Activated CD8-positive, alpha-beta memory T cell treated with anti-CD3 and anti-CD28 coated beads, Interleukin-2, amount 10 ng/mL, durations not matched to agents 7 days and 5 days (primary cell): ENCODE measurements around the gene RNU6-1. TPM values are rescaled to one million over a fixed set of nuclear protein-coding genes. Genes with fewer than 3 reads are reported as not detected.

Experiments used
- ATAC-seq: fragments of 150-1000 bp; cut with Tn5 transposase; one replicate; pipeline ENCODE4 v1.10.0; 2021; ENCODE audit warnings: moderate library complexity
- CTCF ChIA-PET: fragments of 350-600 bp; sonication (Branson Sonifier 250); formaldehyde crosslinking; loops from one replicate; lab custom pipeline; 2021; ENCODE audit warnings: antibody characterized with exemption; lab: Charles Lee
- DNase-seq: peaks from one replicate; pipeline ENCODE4 v3.0.0-alpha.2; 2020
- H3K27ac Mint-ChIP-seq: one replicate; pipeline ENCODE4 v1.8.0; 2021; ENCODE audit warnings: mild to moderate bottlenecking, mixed read lengths
- H3K27me3 Mint-ChIP-seq: one replicate; pipeline ENCODE4 v1.8.0; 2021; ENCODE audit warnings: mixed read lengths
- H3K36me3 Mint-ChIP-seq: one replicate; pipeline ENCODE4 v1.8.0; 2021; ENCODE audit warnings: mild to moderate bottlenecking, mixed read lengths
- H3K4me1 Mint-ChIP-seq: one replicate; pipeline ENCODE4 v1.8.0; 2021; ENCODE audit warnings: mixed read lengths
- H3K4me3 Mint-ChIP-seq: one replicate; pipeline ENCODE4 v1.8.0; 2021; ENCODE audit warnings: mild to moderate bottlenecking, moderate library complexity, mixed read lengths
- H3K9me3 Mint-ChIP-seq: one replicate; pipeline ENCODE4 v1.8.0; 2022; ENCODE audit warnings: low read depth, mixed read lengths
- total RNA-seq, 2 experiments: library from RNA; stranded (reverse); gene quantifications; one replicate each; pipeline ENCODE4 v1.2.3, GENCODE V29; 2021

RNU6-1 gene
- total RNA-seq, 2 experiments from 2014 or later: not detected

DNA sequence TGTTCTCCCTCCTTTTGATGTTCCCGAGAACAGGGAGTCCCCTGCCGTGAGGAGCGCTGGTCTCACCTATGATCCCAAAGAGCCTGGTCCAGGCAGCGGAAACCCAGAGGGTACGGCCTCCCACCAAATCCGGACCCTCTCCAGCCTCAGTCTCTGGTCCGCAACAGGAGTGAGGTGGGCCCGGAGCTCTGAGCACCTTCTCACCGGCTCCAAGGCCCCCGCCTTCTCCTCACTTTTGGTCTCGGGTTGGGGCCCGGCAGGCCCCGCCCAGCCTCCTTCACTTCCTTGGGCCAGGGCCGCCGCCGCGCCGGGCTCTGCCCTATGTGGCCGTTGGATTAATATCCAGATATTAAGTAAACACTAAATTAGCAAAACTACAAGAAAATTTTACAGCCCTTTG is 20.2 kb downstream of the RNU6-1 start:
- H3K4me1 Mint-ChIP-seq: peaks cover 17% of the 10 kb centered on the region
- peaks cover 75% of the 10 kb centered on the region for H3K27me3 Mint-ChIP-seq
- H3K9me3 Mint-ChIP-seq: no peaks in the 10 kb centered on the region
- peaks cover 4% of the 10 kb centered on the region for H3K36me3 Mint-ChIP-seq
- CTCF ChIA-PET: no interaction called here
- no peak overlapping the region for H3K4me3 Mint-ChIP-seq
- no peak overlapping the region for H3K27ac Mint-ChIP-seq
- DNase-seq (no peak), ATAC-seq (no peak)

DNA sequence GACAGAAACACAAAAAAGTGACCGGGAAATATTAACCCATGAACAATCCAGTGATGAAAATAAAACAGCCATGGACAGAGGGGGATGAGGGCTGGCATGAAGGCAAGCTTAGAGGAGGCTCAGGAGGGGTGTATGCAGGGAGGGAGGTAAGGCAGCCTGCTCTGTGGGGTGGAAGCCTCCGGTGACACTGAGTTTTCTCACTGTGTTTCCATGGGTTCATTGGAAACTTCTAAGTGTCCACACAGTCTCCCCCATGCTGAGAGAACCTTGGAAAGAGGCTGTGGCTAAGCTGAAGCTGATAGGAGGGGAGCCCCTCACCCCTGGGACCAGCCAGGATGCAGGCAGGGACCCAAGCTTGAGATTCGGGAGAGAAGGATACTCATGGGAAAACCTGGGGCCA is 21.4 kb downstream of the RNU6-1 start:
- no peak for DNase-seq
- ATAC-seq: no peak
- H3K9me3 Mint-ChIP-seq: no peaks in the 10 kb centered on the region
- peaks cover 63% of the 10 kb centered on the region for H3K27me3 Mint-ChIP-seq
- H3K4me3 Mint-ChIP-seq: no peak overlapping the region
- peaks cover 9% of the 10 kb centered on the region for H3K4me1 Mint-ChIP-seq
- CTCF ChIA-PET: no interaction called here
- no peak overlapping the region for H3K27ac Mint-ChIP-seq
- peaks cover under 1% of the 10 kb centered on the region for H3K36me3 Mint-ChIP-seq

DNA sequence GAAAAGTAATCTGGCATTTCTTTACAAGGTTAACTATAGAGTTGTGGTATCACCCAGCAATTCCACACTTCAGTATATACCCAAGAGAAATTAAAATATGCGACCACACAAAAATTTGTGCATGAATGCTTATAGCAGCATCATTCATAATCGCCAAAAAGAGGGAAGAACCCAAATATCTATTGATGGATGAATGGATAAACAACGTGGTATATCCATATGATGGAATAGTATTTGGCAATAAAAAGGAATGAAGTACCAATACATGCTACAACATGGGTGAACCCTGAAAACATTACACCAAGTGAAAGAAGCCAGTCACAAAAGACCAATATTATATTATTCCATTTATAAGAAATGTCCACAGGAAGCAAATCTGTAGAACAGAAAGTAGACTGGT is 23.2 kb downstream of the RNU6-1 start:
- no peaks in the 10 kb centered on the region for H3K9me3 Mint-ChIP-seq
- H3K4me1 Mint-ChIP-seq: peaks cover 9% of the 10 kb centered on the region
- no peak overlapping the region for H3K4me3 Mint-ChIP-seq
- H3K27ac Mint-ChIP-seq: no peak overlapping the region
- CTCF ChIA-PET: no interaction called here
- peaks cover 49% of the 10 kb centered on the region for H3K27me3 Mint-ChIP-seq
- no peak for ATAC-seq
- no peak for DNase-seq
- no peaks in the 10 kb centered on the region for H3K36me3 Mint-ChIP-seq

DNA sequence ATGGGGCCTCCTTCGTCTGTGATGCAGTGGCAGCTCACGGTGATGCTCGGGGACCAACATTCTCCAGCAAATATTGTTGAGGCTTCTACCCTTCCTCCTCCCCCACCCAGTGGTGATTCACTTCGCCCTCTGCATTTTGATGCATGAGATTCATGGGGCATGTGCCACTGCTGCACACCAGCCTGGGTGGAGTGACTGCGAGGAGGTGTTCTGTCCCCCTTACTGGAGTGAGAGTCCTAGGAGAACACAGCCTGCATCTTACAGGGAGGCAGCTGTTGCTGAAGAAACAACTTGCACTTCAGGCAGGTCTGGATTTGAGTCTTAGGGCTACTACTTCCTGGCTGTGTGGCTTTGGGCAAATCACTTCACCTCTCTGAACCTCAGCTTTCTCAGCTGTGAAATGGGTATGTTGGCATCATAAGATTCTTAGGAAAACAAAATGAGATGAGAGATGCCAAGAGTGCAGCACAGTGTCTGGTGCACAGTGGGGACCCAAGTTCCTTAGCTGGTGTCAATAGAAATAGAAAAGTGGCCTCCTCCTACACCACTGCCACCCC is 24.7 kb downstream of the RNU6-1 start:
- Mint-ChIP-seq H3K4me3 (no peak overlapping the region), H3K9me3 (no peaks in the 10 kb centered on the region), H3K36me3 (no peaks in the 10 kb centered on the region), H3K27me3 (peaks cover 34% of the 10 kb centered on the region), H3K27ac (no peak overlapping the region), H3K4me1 (peaks cover 5% of the 10 kb centered on the region)
- DNase-seq: no peak
- CTCF ChIA-PET: no interaction called here
- no peak for ATAC-seq

DNA sequence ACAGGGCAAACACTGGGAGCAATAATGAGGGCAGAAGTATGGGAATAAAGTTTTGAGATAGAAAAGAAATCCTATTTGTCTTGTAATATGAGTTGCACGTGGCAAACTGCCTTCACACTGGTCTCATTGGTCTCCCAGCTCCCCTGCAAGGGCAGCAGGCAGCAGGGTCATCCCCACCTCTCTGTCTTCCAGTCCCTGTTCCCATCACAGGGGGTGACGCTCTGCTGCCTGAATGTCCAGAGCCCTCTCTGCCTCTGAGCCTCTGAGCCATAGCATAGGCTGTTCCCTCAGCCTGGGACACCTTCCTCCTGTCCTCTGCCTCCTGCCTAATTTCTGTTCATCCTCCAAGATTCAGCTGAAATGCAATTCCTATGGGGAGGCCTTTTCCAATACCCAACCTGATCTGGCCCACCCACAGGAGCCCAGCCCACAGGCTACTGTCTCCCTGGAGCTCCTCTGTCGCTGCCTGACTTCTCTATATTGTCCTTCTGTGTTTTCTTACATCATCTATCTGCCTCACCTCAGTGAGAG is 26.7 kb downstream of the RNU6-1 start:
- CTCF ChIA-PET: no interaction called here
- no peak for DNase-seq
- Mint-ChIP-seq H3K4me1 (peaks cover 5% of the 10 kb centered on the region), H3K27me3 (peaks cover 18% of the 10 kb centered on the region), H3K9me3 (no peaks in the 10 kb centered on the region), H3K4me3 (no peak overlapping the region), H3K27ac (no peak overlapping the region), H3K36me3 (no peaks in the 10 kb centered on the region)
- no peak for ATAC-seq

DNA sequence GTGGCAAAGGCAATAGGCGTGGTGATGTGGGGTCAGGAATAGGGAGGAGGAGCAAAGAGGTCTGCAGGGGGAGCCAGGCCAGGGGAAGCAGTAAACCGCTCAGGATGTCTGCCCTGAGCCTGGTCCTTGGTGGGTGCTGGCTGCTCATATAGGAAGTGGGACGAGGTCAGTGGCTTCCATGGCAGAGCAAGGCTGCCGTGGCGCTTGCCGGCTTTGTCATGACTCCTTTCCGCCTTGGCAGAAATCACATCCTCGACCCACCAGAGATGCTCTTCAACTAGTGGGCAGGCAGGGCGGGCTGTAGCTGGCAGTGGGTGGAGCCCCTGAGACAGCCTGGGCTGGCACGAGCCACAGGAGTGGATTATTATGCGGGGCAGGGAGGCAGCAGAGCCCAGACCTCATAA is 27.6 kb downstream of the RNU6-1 start:
- DNase-seq (no peak), ATAC-seq (no peak)
- Mint-ChIP-seq H3K27ac (no peak overlapping the region), H3K36me3 (no peaks in the 10 kb centered on the region), H3K27me3 (peaks cover 9% of the 10 kb centered on the region), H3K4me1 (peaks cover 5% of the 10 kb centered on the region), H3K9me3 (no peaks in the 10 kb centered on the region), H3K4me3 (no peak overlapping the region)
- CTCF ChIA-PET: no interaction called here

DNA sequence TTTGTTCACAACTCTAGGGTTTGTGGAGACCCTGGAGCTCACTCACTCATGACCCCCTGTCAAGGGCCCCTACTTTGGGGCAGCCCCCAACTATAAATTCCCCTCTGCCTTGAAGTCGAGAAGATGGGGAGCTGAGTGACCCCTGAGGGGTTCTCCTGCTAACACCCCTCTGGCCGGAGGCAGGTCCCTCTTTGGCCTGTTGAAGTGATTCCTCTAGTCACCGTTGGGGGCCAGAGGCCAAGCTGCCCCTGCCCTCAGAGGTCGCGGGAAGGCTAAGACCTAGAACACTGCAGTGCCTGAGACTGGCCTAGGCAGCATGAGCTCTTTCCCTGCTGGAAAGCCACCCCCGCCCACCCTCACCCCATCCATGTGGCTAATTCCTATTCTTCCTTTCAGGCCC is 30.0 kb downstream of the RNU6-1 start:
- H3K27me3 Mint-ChIP-seq: no peaks in the 10 kb centered on the region
- peaks cover 5% of the 10 kb centered on the region for H3K4me1 Mint-ChIP-seq
- DNase-seq (no peak), ATAC-seq (no peak)
- H3K4me3 Mint-ChIP-seq: no peak overlapping the region
- no peak overlapping the region for H3K27ac Mint-ChIP-seq
- CTCF ChIA-PET: no interaction called here
- H3K9me3 Mint-ChIP-seq: no peaks in the 10 kb centered on the region
- H3K36me3 Mint-ChIP-seq: no peaks in the 10 kb centered on the region

DNA sequence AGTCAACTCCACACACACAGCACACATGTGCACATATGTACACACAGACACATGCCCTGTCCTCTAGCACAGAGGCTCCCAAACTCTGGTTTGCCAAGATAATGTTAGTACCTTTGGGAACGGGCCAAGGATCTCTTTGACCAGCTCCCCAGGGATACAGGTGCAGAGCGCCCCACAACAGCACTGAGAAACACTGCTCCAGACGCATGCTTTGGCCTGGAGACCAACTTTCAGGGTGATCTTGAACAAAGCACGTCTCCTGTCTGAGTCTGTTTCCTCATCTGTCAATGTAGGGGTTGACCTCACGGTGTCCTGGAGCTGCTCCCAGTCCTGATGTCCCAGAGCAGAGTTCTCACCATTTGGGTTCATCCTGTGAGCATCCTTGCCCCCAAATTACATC is 30.4 kb downstream of the RNU6-1 start:
- no peak overlapping the region for H3K4me3 Mint-ChIP-seq
- H3K4me1 Mint-ChIP-seq: peaks cover 5% of the 10 kb centered on the region
- DNase-seq (no peak), ATAC-seq (no peak)
- H3K36me3 Mint-ChIP-seq: no peaks in the 10 kb centered on the region
- H3K9me3 Mint-ChIP-seq: no peaks in the 10 kb centered on the region
- H3K27me3 Mint-ChIP-seq: no peaks in the 10 kb centered on the region
- no peak overlapping the region for H3K27ac Mint-ChIP-seq
- CTCF ChIA-PET: no interaction called here

DNA sequence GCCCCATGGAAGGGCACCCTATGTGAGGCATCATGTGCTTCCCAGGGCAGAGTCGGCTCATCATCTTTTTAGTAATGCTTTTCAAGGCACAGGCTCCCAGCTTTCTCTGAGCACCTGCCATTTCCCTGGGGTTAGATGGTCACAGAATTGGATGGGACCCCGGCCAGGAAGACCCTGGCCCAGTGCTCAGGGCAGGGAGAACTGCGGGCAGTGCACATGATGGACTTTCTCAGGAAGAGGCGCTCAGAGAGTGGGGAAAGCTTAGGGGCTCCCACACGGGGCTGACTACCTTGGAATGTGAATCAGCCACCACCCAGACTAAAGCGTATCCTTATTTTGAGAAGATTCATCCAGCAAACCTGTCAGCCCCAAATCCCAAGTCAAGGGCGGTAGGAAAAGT is 31.0 kb downstream of the RNU6-1 start:
- CTCF ChIA-PET: no interaction called here
- no peaks in the 10 kb centered on the region for H3K36me3 Mint-ChIP-seq
- no peak for DNase-seq
- H3K9me3 Mint-ChIP-seq: no peaks in the 10 kb centered on the region
- H3K4me1 Mint-ChIP-seq: peaks cover 5% of the 10 kb centered on the region
- no peaks in the 10 kb centered on the region for H3K27me3 Mint-ChIP-seq
- H3K4me3 Mint-ChIP-seq: no peak overlapping the region
- H3K27ac Mint-ChIP-seq: no peak overlapping the region
- no peak for ATAC-seq

DNA sequence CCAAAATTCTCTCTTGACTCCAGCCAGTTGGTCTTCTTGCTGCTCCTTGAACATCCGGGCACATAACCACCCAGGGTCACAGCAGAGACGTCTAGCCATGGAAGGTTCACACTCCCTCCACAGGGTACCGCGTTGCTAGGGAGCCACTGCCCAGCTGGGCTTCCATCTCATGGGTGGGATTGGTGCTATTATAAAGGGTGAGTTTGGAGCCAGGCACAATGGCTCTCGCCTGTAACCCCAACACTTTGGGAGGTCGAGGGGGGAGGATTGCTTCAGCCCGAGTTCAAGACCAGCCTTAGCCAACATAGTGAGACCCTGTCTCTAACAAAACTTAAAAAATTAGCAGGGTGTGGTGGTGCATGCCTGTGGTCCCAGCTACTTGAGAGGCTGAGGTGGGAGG is 32.0 kb downstream of the RNU6-1 start:
- no peaks in the 10 kb centered on the region for H3K36me3 Mint-ChIP-seq
- ATAC-seq: no peak
- H3K4me1 Mint-ChIP-seq: peaks cover 5% of the 10 kb centered on the region
- no peaks in the 10 kb centered on the region for H3K9me3 Mint-ChIP-seq
- CTCF ChIA-PET: no interaction called here
- H3K27ac Mint-ChIP-seq: no peak overlapping the region
- H3K27me3 Mint-ChIP-seq: no peaks in the 10 kb centered on the region
- no peak for DNase-seq
- no peak overlapping the region for H3K4me3 Mint-ChIP-seq

DNA sequence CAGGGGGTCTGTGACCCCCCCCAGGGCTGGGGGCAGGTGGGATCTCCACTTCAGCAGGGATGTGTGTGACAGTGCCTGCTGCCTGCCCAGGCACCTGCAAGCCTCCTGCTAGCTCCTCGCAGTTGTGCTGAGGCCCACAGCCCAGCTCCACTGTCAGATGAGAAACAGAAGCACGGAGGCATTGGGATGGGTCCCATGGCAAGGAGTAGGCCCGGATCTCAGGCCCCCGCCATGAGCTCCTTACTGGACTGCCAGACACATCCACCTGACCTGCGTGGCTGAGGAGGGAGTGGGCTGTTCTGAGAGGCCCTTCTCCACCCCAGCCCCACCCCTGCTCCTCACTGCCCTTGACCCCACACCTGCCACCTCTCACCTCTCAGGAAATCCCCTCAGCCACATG is 32.7 kb downstream of the RNU6-1 start:
- ATAC-seq (no peak), DNase-seq (no peak)
- CTCF ChIA-PET: no interaction called here
- Mint-ChIP-seq H3K27me3 (no peaks in the 10 kb centered on the region), H3K36me3 (no peaks in the 10 kb centered on the region), H3K4me1 (peaks cover 2% of the 10 kb centered on the region), H3K9me3 (no peaks in the 10 kb centered on the region), H3K27ac (no peak overlapping the region), H3K4me3 (no peak overlapping the region)

DNA sequence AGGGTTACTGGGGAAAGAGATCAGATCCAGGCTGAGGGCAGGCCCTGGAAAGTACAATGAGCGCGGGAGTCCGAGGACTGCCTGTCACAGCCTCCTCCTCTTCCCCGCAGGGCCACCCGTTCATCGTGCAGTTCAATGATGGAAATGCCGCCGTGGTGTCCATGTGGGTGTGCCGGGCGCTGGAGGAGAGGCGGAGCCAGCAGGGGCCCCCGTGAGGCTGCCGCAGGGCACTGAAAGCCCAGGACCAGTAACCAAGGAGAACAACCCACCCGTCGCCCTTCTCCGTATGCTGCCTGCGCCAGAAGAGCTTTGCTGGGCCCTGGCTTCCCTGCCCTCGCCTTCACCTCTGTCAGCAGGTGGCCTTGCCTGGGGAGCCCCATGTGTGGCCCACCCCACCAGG is 33.3 kb downstream of the RNU6-1 start:
- Mint-ChIP-seq H3K4me3 (no peak overlapping the region), H3K36me3 (no peaks in the 10 kb centered on the region), H3K4me1 (no peaks in the 10 kb centered on the region), H3K27ac (no peak overlapping the region), H3K27me3 (no peaks in the 10 kb centered on the region), H3K9me3 (no peaks in the 10 kb centered on the region)
- ATAC-seq: no peak
- CTCF ChIA-PET: no interaction called here
- no peak for DNase-seq

DNA sequence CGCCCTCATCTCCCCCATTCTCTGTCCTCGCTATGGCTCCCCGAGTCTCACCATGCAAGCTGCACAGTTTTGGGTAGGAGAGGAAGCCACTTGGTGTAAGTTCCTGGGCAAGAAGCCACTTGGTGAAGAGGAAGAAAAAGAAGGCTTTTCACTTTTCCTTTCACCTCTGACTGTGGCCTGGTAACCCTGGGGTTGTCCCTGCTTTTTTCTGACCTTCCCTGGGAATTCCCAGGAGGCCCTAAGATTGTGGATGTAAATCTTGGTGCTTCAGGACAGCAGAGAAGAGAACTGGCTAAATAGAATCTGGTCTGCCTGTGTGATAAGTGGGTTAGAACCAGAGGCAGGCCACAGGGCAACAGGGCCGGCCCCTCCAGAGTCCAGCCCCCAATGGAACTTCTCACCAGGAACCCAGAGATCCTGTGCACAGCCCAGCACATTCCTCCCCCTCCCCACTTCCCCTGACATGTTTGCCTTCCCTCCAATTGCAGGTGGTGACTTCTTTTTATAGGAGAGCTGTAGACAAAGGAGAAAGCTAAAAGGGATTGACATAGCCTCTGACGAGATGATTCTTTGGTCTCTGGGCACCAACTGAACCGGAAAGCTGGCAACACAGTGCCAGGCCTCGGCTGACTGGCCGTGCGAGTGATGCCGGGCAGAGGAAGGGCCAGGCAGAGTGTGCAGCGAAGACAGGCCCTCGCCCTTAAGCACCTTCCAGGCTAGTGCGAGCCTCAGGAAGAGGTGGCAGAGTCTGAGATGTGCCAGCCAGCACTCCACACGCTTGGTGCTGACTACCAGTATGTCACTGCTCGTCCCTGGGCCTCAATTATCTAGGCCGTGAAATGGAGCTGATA is 34.0 kb downstream of the RNU6-1 start:
- ATAC-seq: no peak
- no peak for DNase-seq
- Mint-ChIP-seq H3K9me3 (no peaks in the 10 kb centered on the region), H3K4me3 (no peak overlapping the region), H3K27me3 (no peaks in the 10 kb centered on the region), H3K27ac (no peak overlapping the region), H3K4me1 (no peaks in the 10 kb centered on the region), H3K36me3 (no peaks in the 10 kb centered on the region)
- CTCF ChIA-PET: interaction anchor here (1.1 kb wide), 1 partner anchor 9 kb away, joined by 3 read pairs; no protein-coding TSS in a partner anchor

DNA sequence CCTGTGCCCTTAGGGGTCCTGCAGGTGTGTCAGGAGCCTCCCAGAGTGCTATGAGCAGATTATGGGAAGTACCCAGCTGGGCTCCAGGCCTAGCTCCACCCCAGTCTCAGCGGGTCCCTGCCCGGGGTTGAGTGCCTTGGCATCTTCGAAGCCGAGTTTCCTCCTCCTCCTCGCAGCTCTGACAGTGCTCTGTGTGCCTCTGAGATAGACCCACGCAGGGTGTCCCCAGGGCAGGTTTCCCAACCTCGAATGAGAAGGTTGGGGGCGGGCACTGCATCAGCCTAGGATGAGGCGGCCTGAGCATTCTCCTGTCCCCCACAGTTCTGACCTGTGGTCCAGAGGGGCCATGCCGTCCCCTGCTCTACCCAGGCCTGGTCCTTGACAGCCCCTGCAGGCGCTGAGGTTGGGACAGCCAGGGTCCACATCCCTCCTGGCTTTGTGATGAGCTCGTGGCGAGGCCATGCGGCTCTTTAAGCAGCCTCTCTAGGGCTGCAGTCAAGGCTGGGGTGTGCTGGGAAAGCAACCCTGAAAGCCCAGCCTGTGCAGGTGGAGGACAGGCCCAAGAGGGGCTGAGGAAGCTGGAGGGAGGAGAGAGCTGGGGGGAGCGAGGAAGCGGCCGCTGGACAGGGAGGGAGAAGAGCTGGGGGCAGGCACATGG is 34.7 kb downstream of the RNU6-1 start:
- Mint-ChIP-seq H3K27ac (no peak overlapping the region), H3K9me3 (no peaks in the 10 kb centered on the region), H3K36me3 (no peaks in the 10 kb centered on the region), H3K27me3 (no peaks in the 10 kb centered on the region), H3K4me3 (no peak overlapping the region), H3K4me1 (no peaks in the 10 kb centered on the region)
- DNase-seq (no peak), ATAC-seq (no peak)
- CTCF ChIA-PET: interaction anchor here (1.1 kb wide), 1 partner anchor 9 kb away, joined by 3 read pairs; no protein-coding TSS in a partner anchor
